Measurements from ENCODE around the gene PTH2. TPM values are rescaled to one million over a fixed set of nuclear protein-coding genes. Genes with fewer than 3 reads are reported as not detected.

PTH2 gene
- total and polyA plus RNA-seq, 10 of the 15 experiments (the other 5 are each of a cell fraction or from before 2014, with no cell fraction given), result not detected

- TF ChIP-seq CTCF (IDR thresholded peaks at IDR 0.05 in 2 of 3, conservative IDR thresholded peaks at IDR 0.05 in 1 of 3; ENCODE audit: control insufficient read depth in 2 of 3, extremely low read depth in 1 of 3, insufficient read depth in 1 of 3, low read depth in 3 of 3, low read length in 3 of 3), result peak; percentile 88 to 98 (median 89); a peak in 5 of 6 replicates
- no peak for TF ChIP-seq NRF1 (conservative IDR thresholded peaks at IDR 0.05; ENCODE audit: low read depth, low read length)
- TF ChIP-seq MLLT1 (IDR thresholded peaks at IDR 0.05), result no peak
- no peak for TF ChIP-seq RAD51 (IDR thresholded peaks at IDR 0.05)
- peak; percentile 51; the same call in 1 of the 2 replicates for TF ChIP-seq ZNF207 (IDR thresholded peaks at IDR 0.05; ENCODE audit: borderline replicate concordance)
- peak; percentile 42; the same call in 1 of the 2 replicates for TF ChIP-seq MTA2 (IDR thresholded peaks at IDR 0.05; ENCODE audit: low read depth)
- TF ChIP-seq USF1 (IDR thresholded peaks at IDR 0.05; ENCODE audit: borderline replicate concordance, extremely low read length, insufficient read depth, low read depth, low read length), result no peak
- no peak for TF ChIP-seq NFYB (IDR thresholded peaks at IDR 0.05; ENCODE audit: insufficient read depth, low read depth, low read length)
- no peak for TF ChIP-seq E2F8 (IDR thresholded peaks at IDR 0.05; ENCODE audit: low read depth, partially characterized antibody)
- peak; percentile 47; the same call in 1 of the 2 replicates for TF ChIP-seq SPI1 (IDR thresholded peaks at IDR 0.05; ENCODE audit: borderline replicate concordance, insufficient read depth, low read depth, low read length)
- TF ChIP-seq TAF1 (IDR thresholded peaks at IDR 0.05; ENCODE audit: borderline replicate concordance, low read depth, low read length), result no peak
- TF ChIP-seq E4F1 (IDR thresholded peaks at IDR 0.05; ENCODE audit: borderline replicate concordance, partially characterized antibody), result no peak
- no peak for TF ChIP-seq SUPT20H (IDR thresholded peaks at IDR 0.05; ENCODE audit: borderline replicate concordance, control insufficient read depth, low read depth, low read length)
- no peak for TF ChIP-seq NR2C1 (IDR thresholded peaks at IDR 0.05)
- TF ChIP-seq SIX5 (IDR thresholded peaks at IDR 0.05; ENCODE audit: low read depth, low read length, severe bottlenecking), result no peak
- TF ChIP-seq NR2F1 (conservative IDR thresholded peaks at IDR 0.05), result peak; percentile 61; the same call in 1 of the 2 replicates
- no peak; the same call in 1 of the 2 replicates for TF ChIP-seq HCFC1 (IDR thresholded peaks at IDR 0.05; ENCODE audit: low read length)
- TF ChIP-seq SMC3 (IDR thresholded peaks at IDR 0.05; ENCODE audit: borderline replicate concordance, low read length), result peak; percentile 83
Observed at GRCh38 chr19:49469828-49470614, 46.8 kb upstream of the PTH2 start (continued).

Data from GM12878 (cell line).